Activated T-cell treated with anti-CD3 and anti-CD28 coated beads, Interleukin-2, amount 50 U/mL, for 24 hours (primary cell): ENCODE measurements around the gene PBX1.

ENCODE experiments used
- DNase-seq: peaks from one replicate; pipeline ENCODE4 v3.0.0-alpha.2; 2020
- H3K27ac Mint-ChIP-seq: 2 replicates; pipeline ENCODE4 v1.8.0; 2020; ENCODE audit warnings: mild to moderate bottlenecking, mixed read lengths
- H3K27me3 Mint-ChIP-seq: 2 replicates; pipeline ENCODE4 v1.8.0; 2020; ENCODE audit warnings: mixed read lengths
- H3K36me3 Mint-ChIP-seq: 2 replicates; pipeline ENCODE4 v1.8.0; 2020; ENCODE audit warnings: low read depth, mixed read lengths
- H3K4me1 Mint-ChIP-seq: 2 replicates; pipeline ENCODE4 v1.8.0; 2020; ENCODE audit warnings: low read depth, mixed read lengths
- H3K4me3 Mint-ChIP-seq: 2 replicates; pipeline ENCODE4 v1.8.0; 2020; ENCODE audit warnings: mild to moderate bottlenecking, moderate library complexity, mixed read lengths
- H3K9me3 Mint-ChIP-seq: 2 replicates; pipeline ENCODE4 v1.8.0; 2020; ENCODE audit warnings: mixed read lengths

PBX1 gene

GRCh38 chr1:164683235-164683634, 124.3 kb downstream of the PBX1 start:
- Mint-ChIP-seq H3K27me3 (no peaks in the 10 kb centered on the region), H3K36me3 (no peaks in the 10 kb centered on the region), H3K4me3 (no peak overlapping the region), H3K9me3 (no peaks in the 10 kb centered on the region), H3K27ac (no peak overlapping the region), H3K4me1 (no peaks in the 10 kb centered on the region)
- no peak for DNase-seq

- H3K27ac Mint-ChIP-seq = no peak overlapping the region
- no peaks in the 10 kb centered on the region for H3K36me3 Mint-ChIP-seq
- DNase-seq = no peak
- no peak overlapping the region for H3K4me3 Mint-ChIP-seq
- H3K9me3 Mint-ChIP-seq = no peaks in the 10 kb centered on the region
- no peaks in the 10 kb centered on the region for H3K4me1 Mint-ChIP-seq
- no peaks in the 10 kb centered on the region for H3K27me3 Mint-ChIP-seq
Measured at GRCh38 chr1:164685266-164686035, 126.5 kb downstream of the PBX1 start.

GRCh38 chr1:164687777-164688176, 128.8 kb downstream of the PBX1 start:
- Mint-ChIP-seq H3K36me3 (no peaks in the 10 kb centered on the region), H3K27me3 (no peaks in the 10 kb centered on the region), H3K27ac (no peak overlapping the region), H3K4me1 (no peaks in the 10 kb centered on the region), H3K9me3 (no peaks in the 10 kb centered on the region), H3K4me3 (no peak overlapping the region)
- DNase-seq = no peak

- H3K36me3 Mint-ChIP-seq = no peaks in the 10 kb centered on the region
- no peak overlapping the region for H3K4me3 Mint-ChIP-seq
- no peak for DNase-seq
- no peaks in the 10 kb centered on the region for H3K4me1 Mint-ChIP-seq
- no peaks in the 10 kb centered on the region for H3K27me3 Mint-ChIP-seq
- H3K27ac Mint-ChIP-seq = no peak overlapping the region
- H3K9me3 Mint-ChIP-seq = no peaks in the 10 kb centered on the region
Measured at GRCh38 chr1:164688791-164689190, 129.8 kb downstream of the PBX1 start.

- no peaks in the 10 kb centered on the region for H3K27me3 Mint-ChIP-seq
- H3K36me3 Mint-ChIP-seq = no peaks in the 10 kb centered on the region
- no peak overlapping the region for H3K4me3 Mint-ChIP-seq
- DNase-seq = no peak
- H3K27ac Mint-ChIP-seq = no peak overlapping the region
- no peaks in the 10 kb centered on the region for H3K9me3 Mint-ChIP-seq
- no peaks in the 10 kb centered on the region for H3K4me1 Mint-ChIP-seq
Measured at GRCh38 chr1:164689672-164690511, 130.9 kb downstream of the PBX1 start.

- DNase-seq = no peak
- H3K9me3 Mint-ChIP-seq = no peaks in the 10 kb centered on the region
- no peak overlapping the region for H3K27ac Mint-ChIP-seq
- H3K36me3 Mint-ChIP-seq = no peaks in the 10 kb centered on the region
- H3K27me3 Mint-ChIP-seq = no peaks in the 10 kb centered on the region
- no peaks in the 10 kb centered on the region for H3K4me1 Mint-ChIP-seq
- no peak overlapping the region for H3K4me3 Mint-ChIP-seq
Measured at GRCh38 chr1:164692420-164692819, 133.4 kb downstream of the PBX1 start.

- Mint-ChIP-seq H3K36me3 (no peaks in the 10 kb centered on the region), H3K27ac (no peak overlapping the region), H3K4me1 (no peaks in the 10 kb centered on the region), H3K27me3 (no peaks in the 10 kb centered on the region), H3K9me3 (no peaks in the 10 kb centered on the region), H3K4me3 (no peak overlapping the region)
- DNase-seq = no peak
Measured at GRCh38 chr1:164693564-164694359, 134.8 kb downstream of the PBX1 start.

- no peaks in the 10 kb centered on the region for H3K27me3 Mint-ChIP-seq
- H3K4me3 Mint-ChIP-seq = no peak overlapping the region
- no peaks in the 10 kb centered on the region for H3K4me1 Mint-ChIP-seq
- no peaks in the 10 kb centered on the region for H3K9me3 Mint-ChIP-seq
- no peak overlapping the region for H3K27ac Mint-ChIP-seq
- no peaks in the 10 kb centered on the region for H3K36me3 Mint-ChIP-seq
- no peak for DNase-seq
Measured at GRCh38 chr1:164694505-164694904, 135.5 kb downstream of the PBX1 start.

- no peak for DNase-seq
- no peak overlapping the region for H3K27ac Mint-ChIP-seq
- no peaks in the 10 kb centered on the region for H3K4me1 Mint-ChIP-seq
- no peaks in the 10 kb centered on the region for H3K36me3 Mint-ChIP-seq
- H3K4me3 Mint-ChIP-seq = no peak overlapping the region
- H3K27me3 Mint-ChIP-seq = no peaks in the 10 kb centered on the region
- H3K9me3 Mint-ChIP-seq = no peaks in the 10 kb centered on the region
Measured at GRCh38 chr1:164695956-164696665, 137.1 kb downstream of the PBX1 start.

GRCh38 chr1:164699815-164700491, 141.0 kb downstream of the PBX1 start:
- no peaks in the 10 kb centered on the region for H3K27me3 Mint-ChIP-seq
- H3K4me1 Mint-ChIP-seq = no peaks in the 10 kb centered on the region

GRCh38 chr1:164700683-164701082, 141.7 kb downstream of the PBX1 start:
- no peak for DNase-seq
- Mint-ChIP-seq H3K4me3 (no peak overlapping the region), H3K36me3 (no peaks in the 10 kb centered on the region), H3K4me1 (no peaks in the 10 kb centered on the region), H3K27me3 (no peaks in the 10 kb centered on the region), H3K27ac (no peak overlapping the region), H3K9me3 (no peaks in the 10 kb centered on the region)

More at GRCh38 chr1:164699815-164700491, 141.0 kb downstream of the PBX1 start:
- H3K36me3 Mint-ChIP-seq = no peaks in the 10 kb centered on the region
- no peak overlapping the region for H3K4me3 Mint-ChIP-seq
- no peak overlapping the region for H3K27ac Mint-ChIP-seq
- no peak for DNase-seq
- H3K9me3 Mint-ChIP-seq = no peaks in the 10 kb centered on the region

- Mint-ChIP-seq H3K4me1 (no peaks in the 10 kb centered on the region), H3K27me3 (no peaks in the 10 kb centered on the region), H3K36me3 (no peaks in the 10 kb centered on the region), H3K27ac (no peak overlapping the region), H3K4me3 (no peak overlapping the region), H3K9me3 (no peaks in the 10 kb centered on the region)
- no peak for DNase-seq
Measured at GRCh38 chr1:164701189-164701761, 142.3 kb downstream of the PBX1 start.

GRCh38 chr1:164702216-164702615, 143.2 kb downstream of the PBX1 start:
- H3K4me1 Mint-ChIP-seq = no peaks in the 10 kb centered on the region
- H3K9me3 Mint-ChIP-seq = no peaks in the 10 kb centered on the region
- H3K27me3 Mint-ChIP-seq = no peaks in the 10 kb centered on the region
- H3K4me3 Mint-ChIP-seq = no peak overlapping the region
- DNase-seq = no peak
- no peak overlapping the region for H3K27ac Mint-ChIP-seq
- H3K36me3 Mint-ChIP-seq = no peaks in the 10 kb centered on the region
